T-helper 1 cell treated with Interleukin-12 subunit alpha and Interleukin-12 subunit beta and Interleukin-4 antibody, amounts not matched to agents 30 μg/mL and 1 μg/mL, for 36 hours (primary cell): ENCODE results near the gene PERM1.
"Not testable (repeated sequence)": the region's sequence is repeated elsewhere in the genome, so short reads cannot be mapped to it uniquely, and the experiment has no call there.

ENCODE experiments used
- H3K27ac Mint-ChIP-seq: one replicate; pipeline ENCODE4 v1.8.0; 2021; ENCODE audit warnings: mild to moderate bottlenecking, mixed read lengths
- H3K27me3 Mint-ChIP-seq: one replicate; pipeline ENCODE4 v1.8.0; 2021; ENCODE audit warnings: low read depth, mixed read lengths
- H3K36me3 Mint-ChIP-seq: one replicate; pipeline ENCODE4 v1.8.0; 2021; ENCODE audit warnings: low read depth, mixed read lengths
- H3K4me1 Mint-ChIP-seq: one replicate; pipeline ENCODE4 v1.8.0; 2021; ENCODE audit warnings: low read depth, mixed read lengths
- H3K4me3 Mint-ChIP-seq: one replicate; pipeline ENCODE4 v1.8.0; 2021; ENCODE audit warnings: mild to moderate bottlenecking, moderate library complexity, mixed read lengths
- H3K9me3 Mint-ChIP-seq: one replicate; pipeline ENCODE4 v1.8.0; 2021; ENCODE audit warnings: mixed read lengths

Gene PERM1

GRCh38 chr1:1020415-1021009 lies 38.6 kb upstream of the PERM1 start:
- Mint-ChIP-seq H3K27me3 (peaks cover 10% of the 10 kb centered on the region), H3K4me3 (peak overlapping the region; percentile 60), H3K36me3 (peaks cover 6% of the 10 kb centered on the region), H3K27ac (no peak overlapping the region), H3K9me3 (no peaks in the 10 kb centered on the region), H3K4me1 (peaks cover 10% of the 10 kb centered on the region)

- Mint-ChIP-seq H3K4me3 (peak within 1 kb of the TSS; percentile 60), H3K27me3 (peaks cover 10% of the 10 kb centered on the region), H3K27ac (peak within 1 kb of the TSS; percentile 20)
Observed at GRCh38 chr1:1020000-1020404, 38.1 kb upstream of the PERM1 start, which contains the start of gene AGRN. Gene AGRN, plus strand, starts transcription at chr1:1020120. Its CDS starts 53 bp downstream, at chr1:1020173.

GRCh38 chr1:1019122-1019999 lies 37.5 kb upstream of the PERM1 start:
- peaks cover 7% of the 10 kb centered on the region for H3K36me3 Mint-ChIP-seq
- no peaks in the 10 kb centered on the region for H3K9me3 Mint-ChIP-seq
- peak overlapping the region; percentile 20 for H3K27ac Mint-ChIP-seq
- peak overlapping the region; percentile 59 for H3K4me3 Mint-ChIP-seq
- peaks cover 10% of the 10 kb centered on the region for H3K27me3 Mint-ChIP-seq
- H3K4me1 Mint-ChIP-seq, result peaks cover 16% of the 10 kb centered on the region

More at GRCh38 chr1:1020000-1020404, 38.1 kb upstream of the PERM1 start, which contains the start of gene AGRN:
- H3K36me3 Mint-ChIP-seq, result peaks cover 7% of the 10 kb centered on the region
- no peaks in the 10 kb centered on the region for H3K9me3 Mint-ChIP-seq
- H3K4me1 Mint-ChIP-seq, result peaks cover 13% of the 10 kb centered on the region

GRCh38 chr1:1018321-1018685 lies 36.4 kb upstream of the PERM1 start:
- not testable (repeated sequence) for H3K9me3 Mint-ChIP-seq, H3K27me3 Mint-ChIP-seq, H3K4me3 Mint-ChIP-seq, H3K27ac Mint-ChIP-seq
- peaks cover 22% of the 10 kb centered on the region for H3K4me1 Mint-ChIP-seq
- H3K36me3 Mint-ChIP-seq, result peaks cover 15% of the 10 kb centered on the region

- H3K4me3 Mint-ChIP-seq, result peak overlapping the region; percentile 72
- peak overlapping the region; percentile 67 for H3K27ac Mint-ChIP-seq
Observed at GRCh38 chr1:1017397-1018320, 35.8 kb upstream of the PERM1 start.

GRCh38 chr1:1014799-1015681 lies 33.1 kb upstream of the PERM1 start:
- H3K4me3 Mint-ChIP-seq, result peak overlapping the region; percentile 88

More at GRCh38 chr1:1017397-1018320, 35.8 kb upstream of the PERM1 start:
- H3K9me3 Mint-ChIP-seq, H3K27me3 Mint-ChIP-seq: not testable (repeated sequence)
- peaks cover 23% of the 10 kb centered on the region for H3K4me1 Mint-ChIP-seq
- peaks cover 17% of the 10 kb centered on the region for H3K36me3 Mint-ChIP-seq

GRCh38 chr1:1013922-1014648 lies 32.2 kb upstream of the PERM1 start:
- Mint-ChIP-seq H3K4me3 (peak overlapping the region; percentile 88), H3K27me3 (no peaks in the 10 kb centered on the region), H3K27ac (peak overlapping the region; percentile 97), H3K4me1 (peaks cover 23% of the 10 kb centered on the region), H3K9me3 (no peaks in the 10 kb centered on the region), H3K36me3 (peaks cover 17% of the 10 kb centered on the region)

More at GRCh38 chr1:1014799-1015681, 33.1 kb upstream of the PERM1 start:
- Mint-ChIP-seq H3K27me3 (no peaks in the 10 kb centered on the region), H3K9me3 (no peaks in the 10 kb centered on the region), H3K4me1 (peaks cover 23% of the 10 kb centered on the region), H3K36me3 (peaks cover 17% of the 10 kb centered on the region), H3K27ac (peak overlapping the region; percentile 97)

GRCh38 chr1:1013105-1013921 lies 31.4 kb upstream of the PERM1 start, which contains the start of gene ISG15:
Gene ISG15, plus strand, starts transcription at chr1:1013497. Its CDS starts 77 bp downstream, at chr1:1013574.
- H3K4me3 Mint-ChIP-seq, result peak within 1 kb of the TSS; percentile 88
- peaks cover 2% of the 10 kb centered on the region for H3K27me3 Mint-ChIP-seq
- H3K27ac Mint-ChIP-seq, result peak within 1 kb of the TSS; percentile 97
- H3K36me3 Mint-ChIP-seq, result peaks cover 17% of the 10 kb centered on the region
- no peaks in the 10 kb centered on the region for H3K9me3 Mint-ChIP-seq
- peaks cover 23% of the 10 kb centered on the region for H3K4me1 Mint-ChIP-seq

- H3K36me3 Mint-ChIP-seq, result peaks cover 17% of the 10 kb centered on the region
- H3K4me1 Mint-ChIP-seq, result peaks cover 23% of the 10 kb centered on the region
- H3K27ac Mint-ChIP-seq, result peak overlapping the region; percentile 97
- not testable (repeated sequence) for H3K27me3 Mint-ChIP-seq, H3K9me3 Mint-ChIP-seq
- H3K4me3 Mint-ChIP-seq, result peak overlapping the region; percentile 88
Observed at GRCh38 chr1:1012736-1013104, 30.8 kb upstream of the PERM1 start.

GRCh38 chr1:1011396-1011949 lies 29.6 kb upstream of the PERM1 start:
- peaks cover 17% of the 10 kb centered on the region for H3K4me1 Mint-ChIP-seq
- no peak overlapping the region for H3K4me3 Mint-ChIP-seq
- H3K27ac Mint-ChIP-seq, result no peak overlapping the region
- H3K36me3 Mint-ChIP-seq, result peaks cover 12% of the 10 kb centered on the region
- peaks cover 6% of the 10 kb centered on the region for H3K27me3 Mint-ChIP-seq
- no peaks in the 10 kb centered on the region for H3K9me3 Mint-ChIP-seq

- H3K9me3 Mint-ChIP-seq, H3K4me3 Mint-ChIP-seq, H3K27me3 Mint-ChIP-seq, H3K27ac Mint-ChIP-seq: not testable (repeated sequence)
- peaks cover 11% of the 10 kb centered on the region for H3K36me3 Mint-ChIP-seq
- H3K4me1 Mint-ChIP-seq, result peaks cover 16% of the 10 kb centered on the region
Observed at GRCh38 chr1:1010131-1010530, 28.2 kb upstream of the PERM1 start.
